ENCODE measurements around the gene MT4. TPM values are rescaled to one million over a fixed set of nuclear protein-coding genes. Genes with fewer than 3 reads are reported as not detected.

Gene MT4
- total RNA-seq, 1 experiment from 2014 or later: not detected

GRCh38 chr16:56532714-56533113, 32.2 kb upstream of the MT4 start:
- no peak overlapping the region for H3K27ac Mint-ChIP-seq (ENCODE audit: unreplicated experiment)
- no TSS peak for BruUV-seq (replicated peaks)
- H3K36me3 Mint-ChIP-seq (ENCODE audit: insufficient read depth, unreplicated experiment): no peaks in the 10 kb centered on the region
- intact Hi-C loops (cut with micrococcal nuclease; ENCODE audit: unreplicated experiment): no loop called here
- H3K27me3 Mint-ChIP-seq (ENCODE audit: unreplicated experiment): peaks cover 48% of the 10 kb centered on the region
- TF ChIP-seq CTCF (IDR thresholded peaks at IDR 0.05; ENCODE audit: unreplicated experiment): no peak
- peaks cover 10% of the 10 kb centered on the region for H3K4me1 Mint-ChIP-seq (ENCODE audit: low read depth, unreplicated experiment)
- peak; percentile 12 for DNase-seq
- H3K9me3 Mint-ChIP-seq (ENCODE audit: low read depth, unreplicated experiment): no peaks in the 10 kb centered on the region
- H3K4me3 Mint-ChIP-seq (ENCODE audit: low read depth, unreplicated experiment): no peak overlapping the region
- CTCF ChIA-PET: no interaction called here

- BruUV-seq (replicated peaks): no TSS peak
- Mint-ChIP-seq H3K27ac (ENCODE audit: unreplicated experiment) (no peak overlapping the region), H3K4me1 (ENCODE audit: low read depth, unreplicated experiment) (peaks cover 10% of the 10 kb centered on the region), H3K36me3 (ENCODE audit: insufficient read depth, unreplicated experiment) (no peaks in the 10 kb centered on the region), H3K4me3 (ENCODE audit: low read depth, unreplicated experiment) (no peak overlapping the region), H3K27me3 (ENCODE audit: unreplicated experiment) (peaks cover 43% of the 10 kb centered on the region), H3K9me3 (ENCODE audit: low read depth, unreplicated experiment) (no peaks in the 10 kb centered on the region)
- no peak for DNase-seq
- TF ChIP-seq CTCF (IDR thresholded peaks at IDR 0.05; ENCODE audit: unreplicated experiment): no peak
- intact Hi-C loops (cut with micrococcal nuclease; ENCODE audit: unreplicated experiment): no loop called here
- CTCF ChIA-PET: no interaction called here
Observed at GRCh38 chr16:56534847-56535383, 30.0 kb upstream of the MT4 start.

GRCh38 chr16:56538331-56538730, 26.5 kb upstream of the MT4 start:
- H3K27me3 Mint-ChIP-seq (ENCODE audit: unreplicated experiment): peaks cover 55% of the 10 kb centered on the region
- no peak for TF ChIP-seq CTCF (IDR thresholded peaks at IDR 0.05; ENCODE audit: unreplicated experiment)
- CTCF ChIA-PET: no interaction called here
- intact Hi-C loops (cut with micrococcal nuclease; ENCODE audit: unreplicated experiment): no loop called here
- H3K4me1 Mint-ChIP-seq (ENCODE audit: low read depth, unreplicated experiment): no peaks in the 10 kb centered on the region
- BruUV-seq (replicated peaks): no TSS peak
- no peak for DNase-seq
- no peaks in the 10 kb centered on the region for H3K36me3 Mint-ChIP-seq (ENCODE audit: insufficient read depth, unreplicated experiment)
- H3K4me3 Mint-ChIP-seq (ENCODE audit: low read depth, unreplicated experiment): no peak overlapping the region
- H3K27ac Mint-ChIP-seq (ENCODE audit: unreplicated experiment): no peak overlapping the region
- no peaks in the 10 kb centered on the region for H3K9me3 Mint-ChIP-seq (ENCODE audit: low read depth, unreplicated experiment)

- intact Hi-C loops (cut with micrococcal nuclease; ENCODE audit: unreplicated experiment): no loop called here
- Mint-ChIP-seq H3K27ac (ENCODE audit: unreplicated experiment) (no peak overlapping the region), H3K27me3 (ENCODE audit: unreplicated experiment) (peaks cover 42% of the 10 kb centered on the region), H3K4me3 (ENCODE audit: low read depth, unreplicated experiment) (no peak overlapping the region), H3K36me3 (ENCODE audit: insufficient read depth, unreplicated experiment) (no peaks in the 10 kb centered on the region), H3K4me1 (ENCODE audit: low read depth, unreplicated experiment) (no peaks in the 10 kb centered on the region), H3K9me3 (ENCODE audit: low read depth, unreplicated experiment) (no peaks in the 10 kb centered on the region)
- no peak for DNase-seq
- CTCF ChIA-PET: interaction anchor here (0.5 kb wide), 1 partner anchor 907 kb away, joined by 3 read pairs; no protein-coding TSS in a partner anchor
- BruUV-seq (replicated peaks): no TSS peak
- TF ChIP-seq CTCF (IDR thresholded peaks at IDR 0.05; ENCODE audit: unreplicated experiment): no peak
Observed at GRCh38 chr16:56539656-56540055, 25.2 kb upstream of the MT4 start.

Measured in Calu3 (cell line).